Right kidney (tissue), 1 donor: ENCODE measurements around the gene DCAF15.
A peak's percentile ranks its signal among the peaks of the same experiment; 100 is the strongest.

ENCODE experiments used
- DNase-seq: peaks from one replicate; pipeline ENCODE4 v3.0.0-alpha.2; 2016

Gene DCAF15

DNA sequence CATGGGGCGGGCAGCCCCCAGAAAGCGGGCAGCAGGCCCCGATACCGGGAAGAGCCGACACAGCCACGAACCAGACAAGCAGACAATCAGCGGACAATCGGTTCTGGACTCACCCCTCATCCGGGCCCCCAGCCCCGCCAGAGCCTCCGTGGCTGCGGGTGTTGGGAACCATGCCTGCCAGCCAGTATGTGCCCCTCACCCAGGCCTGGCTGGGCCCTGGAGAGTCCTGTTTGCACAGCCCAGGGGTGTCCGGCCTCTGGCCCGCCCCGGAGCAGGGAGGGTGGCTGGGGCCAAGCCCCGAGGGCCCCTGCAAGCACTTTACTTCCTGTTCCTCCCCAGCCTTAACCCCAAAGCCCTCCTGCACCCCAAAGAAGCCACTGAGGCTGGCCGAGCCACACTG is 21.9 kb upstream of the DCAF15 start:
- no peak for DNase-seq

DNA sequence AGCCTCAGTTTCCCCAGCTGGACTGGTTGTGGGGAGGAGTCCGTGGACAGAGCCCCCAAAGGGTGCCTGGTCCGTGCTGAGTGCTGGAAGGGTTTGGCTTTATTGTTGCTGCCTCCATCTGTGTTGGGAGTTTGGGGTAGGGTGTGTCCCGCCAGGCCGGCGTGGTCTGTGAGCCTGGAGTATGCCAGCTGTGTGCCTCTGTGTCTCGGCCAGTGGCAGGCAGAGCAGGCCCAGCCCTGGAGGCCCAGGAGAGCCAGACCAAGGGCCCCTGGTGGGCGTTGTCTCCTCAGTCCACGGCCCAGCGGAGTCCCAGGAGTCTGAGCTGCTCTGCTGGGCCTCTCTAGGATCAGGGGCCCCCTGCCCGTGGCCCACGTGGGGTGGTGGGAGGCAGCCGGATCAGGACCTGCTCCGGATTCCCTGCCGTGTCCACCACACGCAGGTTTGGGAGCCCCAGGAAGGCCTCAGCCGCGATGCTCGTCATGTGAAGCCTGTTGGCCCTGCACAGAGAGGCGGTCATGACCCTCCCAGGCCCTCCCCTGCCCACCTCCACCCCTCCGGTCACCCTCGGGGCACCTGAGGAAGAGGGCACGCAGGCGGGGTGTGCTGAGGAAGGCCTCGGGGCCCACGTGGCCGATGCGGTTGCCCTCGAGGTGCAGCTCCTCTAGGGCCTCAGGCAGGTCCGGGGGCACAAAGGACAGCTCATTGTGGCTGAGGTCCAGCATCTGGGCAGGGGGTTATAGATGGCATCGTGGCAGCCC is 20.7 kb upstream of the DCAF15 start:
- DNase-seq, result no peak

DNA sequence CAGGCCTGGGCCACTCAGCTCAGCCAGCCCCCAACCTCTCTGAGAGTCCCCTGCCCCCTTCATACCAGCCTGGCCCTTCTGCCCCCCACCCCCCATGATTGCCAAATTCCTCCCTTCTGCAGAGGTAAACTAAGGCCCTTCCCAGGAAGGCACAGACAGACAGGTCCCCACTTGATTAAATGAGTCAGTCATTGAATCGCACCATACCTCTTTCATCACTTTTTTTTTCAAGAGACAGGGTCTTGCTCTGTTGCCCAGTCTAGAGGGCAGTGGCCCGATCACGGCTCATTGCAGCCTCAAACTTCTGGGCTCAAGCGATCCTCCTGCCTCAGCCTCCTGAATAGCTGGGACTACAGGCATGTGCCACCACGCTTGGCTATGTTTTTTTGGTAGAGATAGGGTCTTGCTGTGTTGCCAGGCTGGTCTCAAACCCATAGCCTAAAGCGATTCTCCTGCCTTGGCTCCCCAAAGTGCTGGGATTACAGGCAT is 20.1 kb upstream of the DCAF15 start:
- no peak for DNase-seq

DNA sequence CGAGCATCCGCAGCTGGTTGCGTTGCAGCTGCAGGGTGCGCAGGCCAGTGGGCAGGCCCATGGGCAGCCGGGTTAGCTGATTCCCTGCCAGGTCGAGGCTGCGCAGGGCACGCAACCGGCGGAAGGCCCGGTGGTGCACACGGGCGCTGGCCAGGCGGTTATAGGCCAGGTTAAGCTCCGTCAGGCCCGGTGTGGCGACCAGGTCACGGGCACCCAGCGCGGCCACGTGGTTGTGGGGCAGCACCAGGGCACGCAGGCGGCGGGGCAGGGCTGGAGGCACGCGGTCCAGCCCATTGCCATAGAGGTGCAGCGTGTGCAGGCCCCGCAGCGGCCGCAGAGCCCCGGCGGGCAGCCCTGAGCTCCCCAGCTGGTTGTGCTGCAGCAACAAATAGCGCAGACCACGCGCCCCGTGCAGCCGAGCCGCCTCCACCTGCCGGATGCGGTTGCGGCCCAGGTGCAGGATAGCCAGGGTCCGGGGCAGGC is 19.4 kb upstream of the DCAF15 start:
- no peak for DNase-seq

DNA sequence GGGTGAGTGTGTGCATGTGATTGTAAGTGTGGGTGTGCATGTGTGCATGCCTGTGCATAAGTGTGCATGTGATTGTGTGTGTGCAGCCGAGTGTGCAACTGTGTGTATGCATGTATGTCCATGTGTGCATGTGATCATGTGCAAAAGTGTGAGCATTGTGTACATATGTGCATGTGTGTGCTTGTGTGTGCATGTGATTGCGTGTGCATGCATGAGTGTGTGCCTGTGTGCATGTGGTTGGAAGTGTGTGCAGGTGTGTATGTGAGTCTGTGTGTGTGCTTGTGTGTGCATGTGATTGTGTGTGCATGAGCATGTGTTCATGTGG is 17.6 kb upstream of the DCAF15 start:
- no peak for DNase-seq

DNA sequence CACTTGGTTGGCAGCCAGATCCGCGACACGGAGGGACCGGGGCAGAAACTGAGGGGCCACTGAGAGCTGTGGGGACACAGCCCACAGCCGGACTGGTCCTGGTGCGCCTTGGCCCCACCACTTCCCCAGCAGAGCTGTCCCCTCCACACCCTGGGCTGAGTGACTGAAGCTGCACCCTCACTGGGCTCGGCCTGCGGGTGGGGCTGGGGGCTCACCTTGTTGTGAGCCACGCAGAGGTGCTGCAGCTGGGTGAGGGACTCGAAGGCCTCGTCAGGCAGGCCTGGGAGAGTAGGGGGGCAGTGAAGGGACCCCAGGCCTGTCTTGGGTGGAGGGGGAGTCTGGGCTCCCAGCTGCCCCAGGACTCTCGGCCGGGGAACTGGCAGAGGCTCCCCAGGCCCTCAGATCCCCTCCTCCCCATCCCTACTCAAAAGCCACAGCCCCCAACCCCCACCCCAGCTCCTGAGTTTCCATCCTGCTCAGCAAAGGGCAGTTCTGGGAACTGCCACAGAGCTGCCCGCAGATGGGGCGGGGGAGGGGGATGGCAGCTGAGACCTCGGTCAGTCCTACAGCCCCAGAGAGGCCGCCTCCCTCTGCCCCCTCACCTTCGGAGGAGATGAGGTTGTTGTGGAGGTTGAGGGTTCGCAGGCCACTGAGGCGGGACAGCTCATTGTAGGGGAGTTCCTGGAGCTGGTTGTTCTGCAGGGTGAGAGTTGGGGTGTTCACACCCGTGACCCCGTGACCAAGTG is 16.4 kb upstream of the DCAF15 start:
- DNase-seq, result no peak

DNA sequence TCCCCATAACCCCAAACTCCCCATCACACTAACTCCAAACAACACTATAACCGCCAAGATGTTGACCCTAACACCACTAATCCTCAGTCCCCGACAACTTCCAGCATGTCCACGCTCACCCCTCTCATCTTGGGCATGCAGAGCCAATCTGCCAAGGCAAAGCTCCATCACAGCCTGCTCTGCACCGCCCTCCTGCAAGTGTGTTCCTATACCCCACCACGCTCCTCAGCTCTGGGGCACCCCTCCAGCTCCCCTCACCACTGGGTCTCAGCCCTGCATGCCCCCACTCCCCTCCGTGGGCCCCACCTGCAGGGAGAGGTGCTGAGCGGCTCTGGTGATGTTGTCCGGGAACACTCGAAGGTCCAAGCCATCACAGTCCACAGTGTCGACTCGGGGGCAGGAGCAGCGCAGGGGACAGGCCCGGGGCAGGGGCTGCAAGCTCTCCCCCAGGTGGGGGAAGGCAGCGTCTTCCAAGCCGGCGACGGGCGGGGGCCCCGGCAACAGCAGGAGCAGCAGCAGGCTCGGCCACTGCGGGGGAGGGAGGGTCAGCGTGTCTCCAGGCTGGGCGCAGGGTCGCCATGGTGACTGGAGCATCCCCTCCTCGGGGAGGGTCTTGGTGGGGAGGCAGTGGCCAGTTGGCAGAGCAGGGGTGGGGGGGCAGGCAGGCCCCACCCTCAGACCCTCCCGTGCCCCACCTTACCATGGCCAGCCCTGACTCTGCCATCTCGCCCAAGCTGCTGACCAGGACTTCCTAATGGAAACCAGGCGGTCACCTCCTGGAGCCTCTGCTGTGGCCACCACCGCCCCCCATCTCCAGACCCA is 14.6 kb upstream of the DCAF15 start:
- DNase-seq, result no peak

DNA sequence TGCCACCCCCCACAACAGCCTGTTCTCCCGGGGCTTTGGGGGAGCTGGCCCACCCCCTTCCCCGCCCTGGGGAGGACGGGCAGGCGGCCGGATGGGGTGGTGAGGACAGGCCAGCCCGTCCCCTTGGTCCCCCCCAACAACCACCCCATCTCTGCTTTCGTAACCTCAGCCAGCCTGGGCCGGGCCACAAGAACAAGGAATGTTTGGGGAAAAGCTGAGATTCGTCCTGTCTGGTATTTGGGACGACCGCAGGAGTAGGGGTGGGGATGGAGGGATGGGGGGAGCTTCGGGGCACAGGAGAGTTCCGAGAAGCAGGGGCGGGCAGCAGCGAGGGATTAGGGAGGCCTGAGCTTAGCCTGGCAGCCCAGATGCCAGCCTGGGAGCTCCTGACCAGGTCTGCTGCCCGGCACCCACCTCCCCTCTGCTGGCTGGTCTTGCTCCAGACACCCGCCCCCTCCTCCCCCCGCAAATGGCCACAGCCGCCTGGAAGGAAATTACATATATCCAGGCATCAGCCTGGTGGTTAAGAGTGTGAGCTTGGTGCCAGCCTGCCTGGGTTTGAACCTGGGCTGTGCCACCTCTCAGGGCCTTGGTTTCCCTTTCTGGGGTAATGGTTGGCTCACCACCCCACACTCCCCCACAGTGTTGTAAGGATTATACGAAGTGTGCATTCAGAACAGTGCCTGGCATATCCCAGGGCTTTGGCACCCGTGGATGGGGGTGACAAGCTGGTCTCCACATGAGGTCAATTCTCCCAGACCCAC is 13.8 kb upstream of the DCAF15 start, which contains the start of gene PODNL1:
Gene PODNL1 (minus strand): TSS at position 117 of the 764 bp plus-strand sequence. CDS start 236 bp downstream, outside the sequence.
- DNase-seq, result no peak

DNA sequence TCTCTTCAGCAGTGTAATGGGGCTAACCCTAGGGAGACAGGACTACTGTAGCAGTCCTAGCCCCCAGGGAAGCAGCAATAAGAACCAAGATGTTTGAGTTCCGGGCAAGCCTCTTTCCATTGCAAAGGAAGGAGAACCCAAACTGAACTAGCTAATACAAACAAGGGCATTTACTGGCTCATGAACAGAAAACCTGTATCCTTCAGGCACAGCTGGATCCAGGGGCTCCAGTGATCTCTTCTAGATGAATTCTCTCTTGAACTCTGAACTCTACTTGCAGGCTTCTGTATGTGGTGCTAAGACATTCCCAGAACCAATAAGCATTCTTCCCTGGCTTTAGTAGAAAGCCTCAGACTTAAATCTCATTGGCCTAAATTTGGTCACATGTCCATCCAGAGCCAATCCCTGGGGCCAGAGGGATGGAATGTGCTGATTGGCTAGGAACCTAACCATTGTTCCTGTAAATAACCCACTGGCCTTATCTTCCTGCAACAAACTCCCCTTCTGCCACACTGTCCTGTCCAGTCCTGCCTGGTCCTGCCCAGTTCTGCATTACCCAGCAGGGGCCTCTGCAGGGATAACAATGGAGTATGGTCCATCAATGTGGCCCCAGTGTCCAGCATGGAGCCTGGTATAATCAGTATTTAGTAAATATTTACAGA is 10.2 kb upstream of the DCAF15 start:
- DNase-seq, result no peak

DNA sequence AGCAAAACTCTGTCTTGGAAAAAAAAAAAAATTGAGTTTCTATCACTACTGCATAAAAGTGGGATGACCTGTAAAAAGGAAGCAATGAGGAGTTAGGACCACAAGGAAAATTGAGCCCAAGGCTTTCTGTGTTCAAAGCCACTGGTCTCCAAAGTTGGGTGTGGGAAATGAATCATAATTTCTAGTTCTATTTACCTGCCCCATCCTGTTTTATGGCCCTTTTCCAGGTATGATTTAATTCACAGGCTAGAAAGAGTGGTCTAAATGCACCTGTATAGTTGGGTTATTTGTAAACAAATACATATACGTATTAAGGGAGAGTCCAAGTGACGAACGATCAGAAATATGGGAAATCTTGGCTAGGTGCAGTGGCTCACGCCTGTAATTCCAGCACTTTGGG is 5.9 kb upstream of the DCAF15 start:
- DNase-seq, result no peak

DNA sequence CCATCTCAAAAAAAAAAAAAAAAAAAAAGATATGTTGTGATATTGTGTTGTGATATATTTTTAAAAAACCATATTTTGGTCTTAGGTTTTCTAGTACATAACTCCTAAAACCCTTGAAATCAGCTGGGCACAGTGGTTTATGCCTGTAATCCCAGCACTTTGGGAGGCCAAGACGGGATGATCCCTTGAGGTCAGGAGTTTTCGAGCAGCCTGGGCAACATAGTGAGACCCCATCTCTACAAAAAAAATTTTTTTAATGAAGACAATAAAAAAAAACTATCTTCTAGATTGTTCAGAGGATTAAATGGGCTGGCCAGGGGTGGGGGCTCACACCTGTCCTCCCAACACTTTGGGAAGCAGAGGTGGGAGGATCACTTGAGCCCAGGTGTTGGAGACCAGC is 1.3 kb upstream of the DCAF15 start:
- DNase-seq, result no peak

DNA sequence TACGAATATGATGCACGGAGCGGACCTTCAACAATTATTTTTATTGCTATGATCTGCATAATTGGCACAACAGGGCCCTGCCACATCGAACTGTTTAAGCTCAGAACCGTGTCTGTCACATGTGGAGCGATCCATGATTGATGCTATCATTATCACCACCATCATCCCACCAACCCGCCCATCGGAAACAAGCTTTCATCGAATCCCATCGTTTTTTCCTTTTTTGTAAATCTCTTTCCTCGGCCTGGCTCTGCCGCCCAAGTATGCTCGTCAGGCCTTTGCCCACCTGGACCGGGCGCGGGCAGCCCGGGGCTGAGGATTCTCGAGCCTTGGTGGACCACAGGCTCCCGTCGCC is 533 bp upstream of the DCAF15 start:
- DNase-seq, result no peak

DNA sequence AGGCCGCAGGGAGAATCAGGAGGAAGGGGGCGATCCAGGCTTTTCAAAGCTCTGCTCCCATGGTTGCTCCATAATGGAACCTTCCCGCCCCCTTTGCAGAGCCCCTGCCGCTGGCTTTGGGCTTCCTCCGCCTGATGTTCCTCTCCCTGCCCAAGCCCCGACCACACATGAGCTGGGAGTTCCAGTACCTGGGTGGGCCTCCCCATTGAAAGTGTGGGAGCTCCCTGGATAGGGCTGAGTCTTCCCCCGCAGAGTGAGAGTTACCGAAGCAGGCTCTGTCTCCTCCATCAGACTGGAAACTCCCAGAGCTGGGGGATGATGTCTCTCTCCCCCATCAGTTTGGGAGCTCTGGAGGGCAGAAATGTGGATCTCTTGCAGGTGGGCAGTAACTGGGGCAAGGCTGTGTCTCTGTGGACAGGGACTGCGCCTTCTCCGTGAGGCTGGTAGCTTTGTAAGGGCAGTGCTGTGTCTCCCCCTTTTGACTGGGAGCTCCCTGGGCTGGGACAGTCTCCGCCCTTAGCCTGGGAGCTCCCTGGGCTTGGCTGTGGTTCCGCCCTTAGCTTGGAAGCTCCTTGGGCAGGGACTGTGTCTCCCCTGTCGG is 722 bp downstream of the DCAF15 start:
- peak; percentile 49 for DNase-seq

DNA sequence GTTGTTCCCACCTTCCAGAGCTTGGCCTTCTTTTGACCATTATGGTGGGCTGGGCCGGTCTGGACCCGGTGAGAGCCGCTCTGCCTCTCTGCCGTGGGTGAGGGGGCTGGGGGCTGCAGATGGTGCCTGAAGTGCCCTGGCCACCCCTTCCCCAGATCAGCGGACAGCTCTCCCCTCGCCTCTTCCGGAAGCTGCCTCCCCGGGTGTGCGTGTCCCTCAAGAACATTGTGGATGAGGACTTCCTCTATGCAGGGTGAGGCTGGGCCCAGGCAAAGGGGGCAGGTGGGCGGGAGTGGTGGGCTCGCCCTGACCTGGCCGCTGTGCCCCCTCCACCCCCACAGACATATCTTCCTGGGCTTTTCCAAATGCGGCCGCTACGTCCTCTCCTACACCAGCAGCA is 1.9 kb downstream of the DCAF15 start:
- no peak for DNase-seq

DNA sequence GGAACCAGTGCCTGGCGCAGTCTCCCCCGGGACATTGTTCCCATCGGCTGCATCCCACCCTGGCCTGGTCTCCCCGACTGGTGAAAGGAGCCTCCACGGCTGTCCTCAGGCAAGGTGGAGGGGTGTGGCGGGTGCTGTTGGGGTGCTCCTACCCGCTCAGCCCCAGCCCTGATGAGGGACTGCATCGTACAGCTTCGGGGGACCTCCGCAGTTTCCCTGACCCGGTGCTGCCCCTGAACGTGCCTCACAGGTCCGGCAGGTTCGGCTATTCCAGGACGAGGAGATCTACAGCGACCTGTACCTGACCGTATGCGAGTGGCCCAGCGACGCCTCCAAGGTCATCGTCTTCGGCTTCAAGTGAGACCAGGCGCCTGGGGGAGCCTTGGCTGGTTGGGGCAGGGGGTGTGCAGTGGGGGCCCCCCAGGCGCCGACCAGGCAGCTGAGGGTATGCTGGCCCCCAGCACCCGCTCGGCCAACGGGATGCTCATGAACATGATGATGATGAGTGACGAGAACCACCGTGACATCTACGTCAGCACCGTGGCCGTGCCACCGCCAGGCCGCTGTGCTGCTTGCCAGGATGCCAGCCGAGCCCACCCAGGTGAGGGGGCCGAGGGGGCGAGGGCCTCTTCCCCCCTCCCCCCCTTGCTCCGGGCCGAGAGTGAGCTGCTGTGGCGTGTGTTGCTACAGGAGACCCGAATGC is 3.5 kb downstream of the DCAF15 start:
- no peak for DNase-seq

DNA sequence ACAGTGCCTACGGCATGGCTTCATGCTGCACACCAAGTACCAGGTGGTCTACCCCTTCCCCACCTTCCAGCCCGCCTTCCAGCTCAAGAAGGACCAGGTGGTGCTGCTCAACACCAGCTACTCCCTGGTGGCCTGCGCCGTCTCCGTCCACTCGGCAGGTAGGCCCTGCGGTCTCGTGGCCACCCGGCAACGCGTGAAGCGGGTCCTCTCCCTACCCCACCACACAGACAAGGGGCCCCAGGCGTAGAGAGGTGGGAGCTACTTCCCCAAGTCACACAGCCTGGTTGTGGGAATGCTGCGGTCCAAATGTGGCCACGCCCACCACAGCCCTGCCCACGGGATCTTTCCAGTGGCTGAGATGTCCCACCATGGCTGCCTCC is 4.0 kb downstream of the DCAF15 start:
- no peak for DNase-seq

DNA sequence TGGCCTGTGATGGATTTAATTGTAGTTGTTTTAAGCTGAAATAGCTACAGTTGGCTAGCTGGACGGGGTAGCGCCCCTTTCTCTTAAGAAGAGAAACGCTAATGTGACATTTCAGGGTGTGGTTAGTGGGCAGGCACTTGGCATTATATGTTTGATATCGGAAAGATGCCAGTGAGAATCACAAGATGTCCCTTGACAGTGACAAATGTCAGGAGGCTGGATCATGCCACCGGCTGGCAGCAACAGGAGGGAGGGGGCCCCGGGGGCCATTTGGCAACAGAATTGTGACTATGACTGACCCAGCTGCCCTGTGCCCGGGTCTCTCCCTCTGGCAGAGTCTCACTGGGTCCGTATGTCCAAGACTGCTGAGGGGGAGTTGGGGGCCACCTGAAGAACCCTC is 4.7 kb downstream of the DCAF15 start:
- DNase-seq, result no peak

DNA sequence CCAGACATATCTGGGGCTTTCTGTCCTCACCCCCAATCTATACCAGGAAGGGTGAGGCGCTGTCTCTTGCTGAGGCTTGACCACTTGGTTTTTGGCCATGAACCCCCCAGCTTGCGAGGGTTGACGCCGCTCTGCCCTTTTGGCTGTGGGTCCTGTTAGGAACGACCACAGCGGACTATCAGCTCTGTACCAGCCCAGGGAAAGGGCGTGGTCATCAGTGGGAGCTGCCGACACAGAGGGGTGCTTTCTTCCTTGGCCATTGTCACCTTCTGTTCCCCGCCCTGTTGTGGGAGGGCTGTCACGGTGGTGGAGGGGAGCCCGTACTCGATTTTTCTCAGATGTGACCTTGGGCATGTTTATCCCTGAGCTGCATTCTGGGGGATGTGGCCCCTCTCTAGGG is 5.7 kb downstream of the DCAF15 start:
- DNase-seq, result no peak

DNA sequence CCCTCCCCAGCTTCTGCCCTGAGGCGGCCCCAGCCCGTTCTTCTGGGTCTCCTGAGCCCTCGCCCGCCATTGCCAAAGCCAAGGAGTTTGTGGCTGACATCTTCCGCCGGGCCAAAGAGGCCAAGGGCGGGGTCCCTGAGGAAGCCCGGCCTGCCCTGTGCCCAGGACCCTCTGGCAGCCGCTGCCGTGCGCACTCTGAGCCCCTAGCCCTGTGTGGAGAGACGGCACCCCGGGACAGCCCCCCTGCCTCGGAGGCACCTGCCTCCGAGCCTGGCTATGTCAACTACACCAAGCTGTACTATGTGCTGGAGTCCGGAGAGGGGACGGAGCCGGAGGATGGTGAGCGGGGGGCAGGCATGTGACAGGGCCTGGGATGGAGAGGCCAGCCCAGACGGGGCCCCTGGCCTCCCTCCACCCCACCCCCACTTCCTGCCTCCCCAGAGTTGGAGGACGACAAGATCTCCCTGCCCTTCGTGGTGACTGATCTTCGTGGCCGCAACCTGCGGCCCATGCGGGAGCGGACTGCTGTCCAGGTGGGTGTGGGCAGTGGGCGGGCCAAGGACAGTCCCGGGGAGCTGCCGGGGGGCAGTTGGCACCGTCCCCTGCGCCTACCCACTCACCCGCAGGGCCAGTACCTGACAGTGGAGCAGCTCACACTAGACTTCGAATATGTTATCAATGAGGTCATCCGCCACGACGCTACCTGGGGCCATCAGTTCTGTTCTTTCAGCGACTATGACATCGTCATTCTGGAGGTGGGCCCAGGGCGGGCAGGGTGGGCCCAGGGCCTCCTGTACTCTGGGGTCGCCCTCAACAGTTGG is 7.0 kb downstream of the DCAF15 start:
- no peak for DNase-seq
